DOHH2 (cell line): ENCODE results near the gene ISOC2.

Experiments used
- EZH2phosphoT487 ChIP-seq: fragments of 200-600 bp; sonication (generic); IDR thresholded peaks from 2 replicates; pipeline ENCODE4 v1.6.1; 2017; ENCODE audit warnings: borderline replicate concordance, mild to moderate bottlenecking, antibody characterized with exemption, low read length, moderate library complexity, mixed read lengths
- TF ChIP-seq, protein P1 (sequence below): fragments of 200-600 bp; sonication (generic); IDR thresholded peaks from one replicate; pipeline ENCODE4 v1.5.1; 2014; ENCODE audit warnings: antibody characterized with exemption, mild to moderate bottlenecking, low read depth, low read length; ENCODE audit not compliant: poor library complexity, severe bottlenecking

DNA sequence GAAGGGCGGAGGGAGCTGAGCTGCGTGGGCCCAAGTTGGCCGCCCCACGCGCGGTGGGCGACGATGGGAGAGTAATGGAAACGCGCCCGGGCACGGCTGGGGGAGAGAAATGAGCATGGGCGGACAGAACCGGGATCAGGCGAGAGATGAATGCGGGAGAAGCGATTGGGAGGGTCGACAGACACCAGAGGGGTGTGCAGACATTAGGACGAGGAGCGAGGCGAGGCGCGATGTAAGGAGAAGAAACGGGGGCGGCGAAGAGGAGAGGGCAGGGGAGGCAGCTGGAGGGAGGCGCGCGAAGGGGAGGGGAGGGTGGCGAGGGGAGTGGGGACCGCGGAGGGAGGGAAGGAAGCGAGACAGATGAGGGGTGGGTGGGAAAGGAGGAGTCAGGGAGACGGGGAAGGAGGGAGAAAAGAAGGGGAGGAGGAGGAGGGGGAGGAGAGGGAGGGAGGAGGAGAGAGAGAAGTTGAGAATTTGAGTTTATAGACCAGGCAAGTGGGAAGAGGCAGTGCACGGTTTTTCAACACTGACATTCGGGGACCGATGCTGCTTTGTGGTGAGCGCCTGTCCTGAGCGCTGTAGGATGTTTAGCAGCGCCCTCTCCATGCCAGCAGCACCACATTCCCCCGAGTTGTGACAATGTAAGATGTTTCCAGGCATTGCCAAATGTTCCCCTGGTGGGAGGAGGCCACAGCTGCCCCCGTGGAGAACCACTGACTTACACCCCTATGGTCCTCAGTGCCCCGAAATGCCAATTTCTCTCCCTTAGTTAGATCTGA lies 18.2 kb downstream of the ISOC2 start, which contains the start of gene SHISA7:
- TF ChIP-seq, protein P1, sequence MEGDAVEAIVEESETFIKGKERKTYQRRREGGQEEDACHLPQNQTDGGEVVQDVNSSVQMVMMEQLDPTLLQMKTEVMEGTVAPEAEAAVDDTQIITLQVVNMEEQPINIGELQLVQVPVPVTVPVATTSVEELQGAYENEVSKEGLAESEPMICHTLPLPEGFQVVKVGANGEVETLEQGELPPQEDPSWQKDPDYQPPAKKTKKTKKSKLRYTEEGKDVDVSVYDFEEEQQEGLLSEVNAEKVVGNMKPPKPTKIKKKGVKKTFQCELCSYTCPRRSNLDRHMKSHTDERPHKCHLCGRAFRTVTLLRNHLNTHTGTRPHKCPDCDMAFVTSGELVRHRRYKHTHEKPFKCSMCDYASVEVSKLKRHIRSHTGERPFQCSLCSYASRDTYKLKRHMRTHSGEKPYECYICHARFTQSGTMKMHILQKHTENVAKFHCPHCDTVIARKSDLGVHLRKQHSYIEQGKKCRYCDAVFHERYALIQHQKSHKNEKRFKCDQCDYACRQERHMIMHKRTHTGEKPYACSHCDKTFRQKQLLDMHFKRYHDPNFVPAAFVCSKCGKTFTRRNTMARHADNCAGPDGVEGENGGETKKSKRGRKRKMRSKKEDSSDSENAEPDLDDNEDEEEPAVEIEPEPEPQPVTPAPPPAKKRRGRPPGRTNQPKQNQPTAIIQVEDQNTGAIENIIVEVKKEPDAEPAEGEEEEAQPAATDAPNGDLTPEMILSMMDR, result no peak
- no peak for TF ChIP-seq EZH2phosphoT487
